GM18870 (cell line): ENCODE results near the gene SYTL3.

Experiments
- ATAC-seq: cut with Tn5 transposase; IDR thresholded peaks from one replicate; pipeline ENCODE4 v1.9.1; 2021; ENCODE audit warnings: moderate library complexity; ENCODE audit not compliant: unreplicated experiment

The SYTL3 gene

GRCh38 chr6:158756977-158757752 lies 107.3 kb downstream of the SYTL3 start:
- ATAC-seq, result no peak

DNA sequence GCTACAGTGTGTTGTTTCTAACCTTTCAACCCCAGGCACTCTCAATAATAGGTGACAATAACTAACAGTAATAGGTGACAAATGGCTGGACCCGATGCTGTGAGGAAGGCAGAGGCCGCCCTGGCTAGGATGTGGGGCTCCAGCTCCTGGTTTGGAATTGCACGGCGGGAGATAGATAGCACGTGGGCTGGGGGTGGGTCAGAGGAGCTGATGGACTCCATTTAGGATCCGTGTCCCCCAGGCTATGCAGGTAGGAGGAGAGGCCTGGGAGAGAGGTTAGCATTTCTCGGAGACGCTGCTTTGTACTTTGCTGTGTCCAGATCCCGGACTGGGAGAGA lies 107.9 kb downstream of the SYTL3 start:
- no peak for ATAC-seq

DNA sequence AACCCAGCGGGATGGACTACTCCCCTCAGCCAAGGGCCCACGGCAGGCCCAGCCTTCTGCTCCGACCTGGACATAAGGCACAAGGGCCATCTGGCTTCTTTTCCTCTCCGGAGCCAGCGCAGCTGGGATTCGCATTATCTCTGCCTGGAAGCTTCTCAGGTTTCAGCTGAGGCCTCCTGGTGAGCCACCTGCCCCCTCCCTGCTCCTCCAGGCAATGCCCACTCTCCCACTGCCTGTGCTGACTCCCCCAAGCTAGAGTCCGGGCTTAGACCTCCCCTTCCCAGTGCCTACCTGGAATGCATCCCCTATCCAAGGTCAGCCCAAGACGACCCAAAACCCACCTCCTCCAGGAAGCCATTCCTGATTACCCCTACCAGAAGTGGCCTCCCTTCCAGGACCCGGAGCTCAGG lies 108.6 kb downstream of the SYTL3 start:
- ATAC-seq, result no peak

DNA sequence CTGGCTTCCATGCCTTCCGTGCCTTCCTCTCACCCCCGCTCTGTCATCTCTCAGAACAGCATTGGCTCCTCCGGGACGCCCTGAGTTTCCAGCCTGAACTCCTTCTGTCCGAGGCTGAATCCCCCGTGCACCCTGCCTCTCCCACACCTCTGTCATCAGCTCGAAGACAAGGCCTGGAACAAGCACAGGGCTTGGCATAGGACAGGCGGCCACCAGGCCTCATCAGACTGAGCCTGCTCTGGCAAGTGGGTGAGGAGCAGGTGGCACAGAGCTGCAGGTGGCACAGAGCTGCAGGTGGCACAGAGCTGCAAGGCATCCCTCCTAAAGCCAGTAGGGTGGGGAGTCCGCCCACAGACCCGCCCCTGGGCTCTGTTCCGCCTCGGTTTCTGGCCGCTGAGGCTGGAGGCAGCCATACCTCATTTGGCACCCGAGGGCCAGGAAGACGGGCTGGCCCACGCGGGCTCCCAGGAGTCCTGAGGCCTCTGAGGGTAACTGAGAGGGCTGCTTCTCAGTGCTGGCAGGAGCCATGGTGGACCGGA lies 109.2 kb downstream of the SYTL3 start:
- no peak for ATAC-seq

GRCh38 chr6:158759966-158760617 lies 110.2 kb downstream of the SYTL3 start:
- ATAC-seq, result no peak

- ATAC-seq, result no peak
Observed at GRCh38 chr6:158760618-158761250, 110.9 kb downstream of the SYTL3 start.

- no peak for ATAC-seq
Observed at GRCh38 chr6:158761746-158762145, 111.9 kb downstream of the SYTL3 start.

- no peak for ATAC-seq
Observed at GRCh38 chr6:158762787-158763433, 113.1 kb downstream of the SYTL3 start.

DNA sequence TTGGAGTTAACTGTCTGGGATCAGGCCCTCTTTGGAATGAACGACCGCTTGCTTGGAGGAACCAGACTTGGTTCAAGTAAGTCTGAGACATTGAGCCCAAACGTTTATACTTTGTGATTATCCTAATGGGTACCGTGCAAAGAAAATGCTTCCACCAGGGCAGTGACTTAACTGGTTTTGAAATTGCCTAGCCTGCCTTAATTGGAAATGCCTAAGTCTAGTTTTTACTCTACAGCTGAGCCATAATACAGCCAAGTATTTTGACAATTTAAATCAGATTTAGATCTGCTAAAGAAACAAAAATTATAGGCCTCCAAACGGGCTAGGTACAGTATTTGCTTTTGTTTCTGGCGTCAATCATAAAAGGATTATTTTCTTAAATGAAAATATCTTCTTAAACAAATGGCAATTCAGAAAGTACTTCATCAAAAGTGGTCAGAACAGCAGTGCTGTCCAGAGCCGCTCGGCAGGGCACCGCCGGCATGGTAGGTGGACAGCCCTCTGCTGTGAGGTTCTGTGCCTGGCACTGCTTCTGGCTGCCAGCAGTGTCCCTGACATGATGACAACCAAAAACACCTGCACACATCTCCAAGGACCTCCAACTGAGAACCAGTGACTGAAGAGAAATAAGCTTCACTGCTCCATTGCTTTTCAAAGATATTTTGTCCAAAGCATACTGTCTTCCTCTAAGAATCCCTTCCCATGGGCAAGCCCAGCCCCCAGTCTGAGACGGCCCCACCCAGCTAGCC lies 113.8 kb downstream of the SYTL3 start:
- ATAC-seq, result no peak

DNA sequence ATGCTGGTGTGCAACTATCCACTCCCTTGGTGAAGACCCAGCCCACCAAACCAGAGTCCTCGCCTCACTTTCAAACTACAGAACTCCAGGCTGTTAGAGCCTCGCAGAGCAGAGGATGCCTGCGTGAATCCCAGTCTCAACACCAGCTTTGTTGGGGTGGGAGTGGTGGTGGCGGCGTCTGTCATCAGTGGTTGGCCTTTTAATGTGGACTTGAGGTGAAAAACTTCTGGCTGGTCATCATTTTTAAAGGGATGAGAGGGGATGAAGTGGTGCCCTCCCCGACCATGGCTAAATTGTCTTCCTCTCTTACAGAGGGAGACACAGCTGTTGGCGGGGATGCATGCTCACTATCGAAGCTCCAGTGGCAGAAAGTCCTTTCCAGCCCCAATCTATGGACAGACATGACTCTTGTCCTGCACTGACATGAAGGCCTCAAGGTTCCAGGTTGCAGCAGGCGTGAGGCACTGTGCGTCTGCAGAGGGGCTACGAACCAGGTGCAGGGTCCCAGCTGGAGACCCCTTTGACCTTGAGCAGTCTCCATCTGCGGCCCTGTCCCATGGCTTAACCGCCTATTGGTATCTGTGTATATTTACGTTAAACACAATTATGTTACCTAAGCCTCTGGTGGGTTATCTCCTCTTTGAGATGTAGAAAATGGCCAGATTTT lies 114.5 kb downstream of the SYTL3 start:
- ATAC-seq, result no peak

DNA sequence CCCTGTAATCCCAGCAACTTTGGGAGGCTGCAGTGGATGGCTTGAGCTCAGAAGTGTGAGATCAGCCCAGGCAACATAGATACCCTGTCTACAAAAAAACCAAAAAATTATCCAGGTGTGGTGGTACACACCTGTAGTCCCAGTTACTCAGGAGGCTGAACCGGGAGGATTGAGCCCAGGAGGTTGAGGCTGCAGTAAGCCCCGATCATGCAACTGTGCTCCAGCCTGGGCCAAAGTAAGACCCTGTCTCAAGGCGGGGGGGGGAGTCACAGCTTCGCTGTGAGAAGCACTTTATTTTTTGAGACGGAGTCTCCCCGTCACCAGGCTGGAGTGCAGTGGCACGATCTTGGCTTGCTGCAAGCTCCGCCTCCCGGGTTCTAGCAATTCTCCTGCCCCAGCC lies 115.1 kb downstream of the SYTL3 start:
- ATAC-seq, result no peak

DNA sequence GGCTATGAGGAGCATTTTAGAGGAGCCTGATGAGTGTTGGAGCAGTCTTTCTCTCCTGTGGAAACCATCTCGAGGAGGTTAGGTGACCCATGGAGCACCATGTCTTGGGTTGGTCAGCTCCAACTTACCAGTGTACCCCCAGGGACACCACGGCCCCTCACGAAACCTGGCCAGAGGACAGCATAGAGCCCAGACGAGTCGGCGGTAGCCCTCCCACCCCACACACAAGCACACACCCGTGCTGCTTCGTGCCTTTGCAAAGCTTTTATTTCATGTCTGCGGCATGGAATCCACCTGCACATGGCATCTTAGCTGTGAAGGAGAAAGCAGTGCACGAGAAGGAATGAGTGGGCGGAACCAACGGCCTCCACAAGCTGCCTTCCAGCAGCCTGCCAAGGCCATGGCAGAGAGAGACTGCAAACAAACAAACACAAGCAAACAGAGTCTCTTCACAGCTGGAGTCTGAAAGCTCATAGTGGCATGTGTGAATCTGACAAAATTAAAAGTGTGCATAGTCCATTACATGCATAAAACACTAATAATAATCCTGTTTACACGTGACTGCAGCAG lies 115.7 kb downstream of the SYTL3 start:
- no peak for ATAC-seq

- ATAC-seq, result no peak
Observed at GRCh38 chr6:158766621-158767455, 117.0 kb downstream of the SYTL3 start.

DNA sequence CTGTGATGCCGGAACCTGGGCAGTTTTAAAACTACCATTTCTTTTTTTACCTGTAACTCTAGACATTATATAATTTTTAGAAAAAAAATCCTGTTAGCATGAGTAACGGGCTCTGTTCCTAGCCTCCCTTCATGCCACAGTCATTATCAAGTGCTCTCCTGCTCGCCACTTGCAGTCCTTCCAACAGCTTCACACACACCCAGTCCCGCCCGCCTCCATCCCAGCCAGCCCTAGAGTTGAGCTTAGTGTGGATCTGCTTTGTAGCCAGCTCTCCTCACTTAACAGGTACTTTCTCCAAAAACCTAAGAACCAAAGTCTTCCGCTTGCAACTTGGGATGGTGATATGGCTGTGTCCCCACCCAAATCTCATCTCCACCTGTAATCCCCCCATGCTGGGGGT lies 117.9 kb downstream of the SYTL3 start:
- no peak for ATAC-seq

GRCh38 chr6:158768436-158768835 lies 118.6 kb downstream of the SYTL3 start:
- ATAC-seq, result no peak

GRCh38 chr6:158769234-158769770 lies 119.4 kb downstream of the SYTL3 start:
- no peak for ATAC-seq

- ATAC-seq, result no peak
Observed at GRCh38 chr6:158769771-158770432, 120.0 kb downstream of the SYTL3 start.
